HG02678 (cell line): ENCODE results near the gene TNF.

Source experiments
- ATAC-seq: cut with Tn5 transposase; IDR thresholded peaks from one replicate; pipeline ENCODE4 v1.9.1; 2021; ENCODE audit warnings: mild to moderate bottlenecking, moderate library complexity; ENCODE audit not compliant: unreplicated experiment

Gene TNF

DNA sequence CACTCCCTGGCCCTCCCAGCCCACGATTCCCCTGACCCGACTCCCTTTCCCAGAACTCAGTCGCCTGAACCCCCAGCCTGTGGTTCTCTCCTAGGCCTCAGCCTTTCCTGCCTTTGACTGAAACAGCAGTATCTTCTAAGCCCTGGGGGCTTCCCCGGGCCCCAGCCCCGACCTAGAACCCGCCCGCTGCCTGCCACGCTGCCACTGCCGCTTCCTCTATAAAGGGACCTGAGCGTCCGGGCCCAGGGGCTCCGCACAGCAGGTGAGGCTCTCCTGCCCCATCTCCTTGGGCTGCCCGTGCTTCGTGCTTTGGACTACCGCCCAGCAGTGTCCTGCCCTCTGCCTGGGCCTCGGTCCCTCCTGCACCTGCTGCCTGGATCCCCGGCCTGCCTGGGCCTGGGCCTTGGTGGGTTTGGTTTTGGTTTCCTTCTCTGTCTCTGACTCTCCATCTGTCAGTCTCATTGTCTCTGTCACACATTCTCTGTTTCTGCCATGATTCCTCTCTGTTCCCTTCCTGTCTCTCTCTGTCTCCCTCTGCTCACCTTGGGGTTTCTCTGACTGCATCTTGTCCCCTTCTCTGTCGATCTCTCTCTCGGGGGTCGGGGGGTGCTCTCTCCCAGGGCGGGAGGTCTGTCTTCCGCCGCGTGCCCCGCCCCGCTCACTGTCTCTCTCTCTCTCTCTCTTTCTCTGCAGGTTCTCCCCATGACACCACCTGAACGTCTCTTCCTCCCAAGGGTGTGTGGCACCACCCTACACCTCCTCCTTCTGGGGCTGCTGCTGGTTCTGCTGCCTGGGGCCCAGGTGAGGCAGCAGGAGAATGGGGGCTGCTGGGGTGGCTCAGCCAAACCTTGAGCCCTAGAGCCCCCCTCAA lies 3.1 kb upstream of the TNF start, which contains the start of gene LTA:
TSS of gene LTA (plus strand) at position 249 of the 871 bp plus-strand sequence. CDS start at position 703, 454 bp downstream.
- ATAC-seq = no peak

DNA sequence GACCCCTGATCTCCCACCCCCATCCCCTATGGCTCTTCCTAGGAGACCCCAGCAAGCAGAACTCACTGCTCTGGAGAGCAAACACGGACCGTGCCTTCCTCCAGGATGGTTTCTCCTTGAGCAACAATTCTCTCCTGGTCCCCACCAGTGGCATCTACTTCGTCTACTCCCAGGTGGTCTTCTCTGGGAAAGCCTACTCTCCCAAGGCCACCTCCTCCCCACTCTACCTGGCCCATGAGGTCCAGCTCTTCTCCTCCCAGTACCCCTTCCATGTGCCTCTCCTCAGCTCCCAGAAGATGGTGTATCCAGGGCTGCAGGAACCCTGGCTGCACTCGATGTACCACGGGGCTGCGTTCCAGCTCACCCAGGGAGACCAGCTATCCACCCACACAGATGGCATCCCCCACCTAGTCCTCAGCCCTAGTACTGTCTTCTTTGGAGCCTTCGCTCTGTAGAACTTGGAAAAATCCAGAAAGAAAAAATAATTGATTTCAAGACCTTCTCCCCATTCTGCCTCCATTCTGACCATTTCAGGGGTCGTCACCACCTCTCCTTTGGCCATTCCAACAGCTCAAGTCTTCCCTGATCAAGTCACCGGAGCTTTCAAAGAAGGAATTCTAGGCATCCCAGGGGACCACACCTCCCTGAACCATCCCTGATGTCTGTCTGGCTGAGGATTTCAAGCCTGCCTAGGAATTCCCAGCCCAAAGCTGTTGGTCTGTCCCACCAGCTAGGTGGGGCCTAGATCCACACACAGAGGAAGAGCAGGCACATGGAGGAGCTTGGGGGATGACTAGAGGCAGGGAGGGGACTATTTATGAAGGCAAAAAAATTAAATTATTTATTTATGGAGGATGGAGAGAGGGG lies 1.9 kb upstream of the TNF start:
- no peak for ATAC-seq

DNA sequence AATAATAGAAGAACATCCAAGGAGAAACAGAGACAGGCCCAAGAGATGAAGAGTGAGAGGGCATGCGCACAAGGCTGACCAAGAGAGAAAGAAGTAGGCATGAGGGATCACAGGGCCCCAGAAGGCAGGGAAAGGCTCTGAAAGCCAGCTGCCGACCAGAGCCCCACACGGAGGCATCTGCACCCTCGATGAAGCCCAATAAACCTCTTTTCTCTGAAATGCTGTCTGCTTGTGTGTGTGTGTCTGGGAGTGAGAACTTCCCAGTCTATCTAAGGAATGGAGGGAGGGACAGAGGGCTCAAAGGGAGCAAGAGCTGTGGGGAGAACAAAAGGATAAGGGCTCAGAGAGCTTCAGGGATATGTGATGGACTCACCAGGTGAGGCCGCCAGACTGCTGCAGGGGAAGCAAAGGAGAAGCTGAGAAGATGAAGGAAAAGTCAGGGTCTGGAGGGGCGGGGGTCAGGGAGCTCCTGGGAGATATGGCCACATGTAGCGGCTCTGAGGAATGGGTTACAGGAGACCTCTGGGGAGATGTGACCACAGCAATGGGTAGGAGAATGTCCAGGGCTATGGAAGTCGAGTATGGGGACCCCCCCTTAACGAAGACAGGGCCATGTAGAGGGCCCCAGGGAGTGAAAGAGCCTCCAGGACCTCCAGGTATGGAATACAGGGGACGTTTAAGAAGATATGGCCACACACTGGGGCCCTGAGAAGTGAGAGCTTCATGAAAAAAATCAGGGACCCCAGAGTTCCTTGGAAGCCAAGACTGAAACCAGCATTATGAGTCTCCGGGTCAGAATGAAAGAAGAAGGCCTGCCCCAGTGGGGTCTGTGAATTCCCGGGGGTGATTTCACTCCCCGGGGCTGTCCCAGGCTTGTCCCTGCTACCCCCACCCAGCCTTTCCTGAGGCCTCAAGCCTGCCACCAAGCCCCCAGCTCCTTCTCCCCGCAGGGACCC lies 981 bp upstream of the TNF start:
- ATAC-seq = no peak

DNA sequence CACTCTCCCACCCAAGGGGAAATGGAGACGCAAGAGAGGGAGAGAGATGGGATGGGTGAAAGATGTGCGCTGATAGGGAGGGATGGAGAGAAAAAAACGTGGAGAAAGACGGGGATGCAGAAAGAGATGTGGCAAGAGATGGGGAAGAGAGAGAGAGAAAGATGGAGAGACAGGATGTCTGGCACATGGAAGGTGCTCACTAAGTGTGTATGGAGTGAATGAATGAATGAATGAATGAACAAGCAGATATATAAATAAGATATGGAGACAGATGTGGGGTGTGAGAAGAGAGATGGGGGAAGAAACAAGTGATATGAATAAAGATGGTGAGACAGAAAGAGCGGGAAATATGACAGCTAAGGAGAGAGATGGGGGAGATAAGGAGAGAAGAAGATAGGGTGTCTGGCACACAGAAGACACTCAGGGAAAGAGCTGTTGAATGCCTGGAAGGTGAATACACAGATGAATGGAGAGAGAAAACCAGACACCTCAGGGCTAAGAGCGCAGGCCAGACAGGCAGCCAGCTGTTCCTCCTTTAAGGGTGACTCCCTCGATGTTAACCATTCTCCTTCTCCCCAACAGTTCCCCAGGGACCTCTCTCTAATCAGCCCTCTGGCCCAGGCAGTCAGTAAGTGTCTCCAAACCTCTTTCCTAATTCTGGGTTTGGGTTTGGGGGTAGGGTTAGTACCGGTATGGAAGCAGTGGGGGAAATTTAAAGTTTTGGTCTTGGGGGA lies 754 bp downstream of the TNF start:
- ATAC-seq = no peak

DNA sequence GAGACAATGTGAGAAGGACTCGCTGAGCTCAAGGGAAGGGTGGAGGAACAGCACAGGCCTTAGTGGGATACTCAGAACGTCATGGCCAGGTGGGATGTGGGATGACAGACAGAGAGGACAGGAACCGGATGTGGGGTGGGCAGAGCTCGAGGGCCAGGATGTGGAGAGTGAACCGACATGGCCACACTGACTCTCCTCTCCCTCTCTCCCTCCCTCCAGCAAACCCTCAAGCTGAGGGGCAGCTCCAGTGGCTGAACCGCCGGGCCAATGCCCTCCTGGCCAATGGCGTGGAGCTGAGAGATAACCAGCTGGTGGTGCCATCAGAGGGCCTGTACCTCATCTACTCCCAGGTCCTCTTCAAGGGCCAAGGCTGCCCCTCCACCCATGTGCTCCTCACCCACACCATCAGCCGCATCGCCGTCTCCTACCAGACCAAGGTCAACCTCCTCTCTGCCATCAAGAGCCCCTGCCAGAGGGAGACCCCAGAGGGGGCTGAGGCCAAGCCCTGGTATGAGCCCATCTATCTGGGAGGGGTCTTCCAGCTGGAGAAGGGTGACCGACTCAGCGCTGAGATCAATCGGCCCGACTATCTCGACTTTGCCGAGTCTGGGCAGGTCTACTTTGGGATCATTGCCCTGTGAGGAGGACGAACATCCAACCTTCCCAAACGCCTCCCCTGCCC lies 1.7 kb downstream of the TNF start:
- ATAC-seq = no peak

DNA sequence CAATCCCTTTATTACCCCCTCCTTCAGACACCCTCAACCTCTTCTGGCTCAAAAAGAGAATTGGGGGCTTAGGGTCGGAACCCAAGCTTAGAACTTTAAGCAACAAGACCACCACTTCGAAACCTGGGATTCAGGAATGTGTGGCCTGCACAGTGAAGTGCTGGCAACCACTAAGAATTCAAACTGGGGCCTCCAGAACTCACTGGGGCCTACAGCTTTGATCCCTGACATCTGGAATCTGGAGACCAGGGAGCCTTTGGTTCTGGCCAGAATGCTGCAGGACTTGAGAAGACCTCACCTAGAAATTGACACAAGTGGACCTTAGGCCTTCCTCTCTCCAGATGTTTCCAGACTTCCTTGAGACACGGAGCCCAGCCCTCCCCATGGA lies 2.2 kb downstream of the TNF start:
- no peak for ATAC-seq

DNA sequence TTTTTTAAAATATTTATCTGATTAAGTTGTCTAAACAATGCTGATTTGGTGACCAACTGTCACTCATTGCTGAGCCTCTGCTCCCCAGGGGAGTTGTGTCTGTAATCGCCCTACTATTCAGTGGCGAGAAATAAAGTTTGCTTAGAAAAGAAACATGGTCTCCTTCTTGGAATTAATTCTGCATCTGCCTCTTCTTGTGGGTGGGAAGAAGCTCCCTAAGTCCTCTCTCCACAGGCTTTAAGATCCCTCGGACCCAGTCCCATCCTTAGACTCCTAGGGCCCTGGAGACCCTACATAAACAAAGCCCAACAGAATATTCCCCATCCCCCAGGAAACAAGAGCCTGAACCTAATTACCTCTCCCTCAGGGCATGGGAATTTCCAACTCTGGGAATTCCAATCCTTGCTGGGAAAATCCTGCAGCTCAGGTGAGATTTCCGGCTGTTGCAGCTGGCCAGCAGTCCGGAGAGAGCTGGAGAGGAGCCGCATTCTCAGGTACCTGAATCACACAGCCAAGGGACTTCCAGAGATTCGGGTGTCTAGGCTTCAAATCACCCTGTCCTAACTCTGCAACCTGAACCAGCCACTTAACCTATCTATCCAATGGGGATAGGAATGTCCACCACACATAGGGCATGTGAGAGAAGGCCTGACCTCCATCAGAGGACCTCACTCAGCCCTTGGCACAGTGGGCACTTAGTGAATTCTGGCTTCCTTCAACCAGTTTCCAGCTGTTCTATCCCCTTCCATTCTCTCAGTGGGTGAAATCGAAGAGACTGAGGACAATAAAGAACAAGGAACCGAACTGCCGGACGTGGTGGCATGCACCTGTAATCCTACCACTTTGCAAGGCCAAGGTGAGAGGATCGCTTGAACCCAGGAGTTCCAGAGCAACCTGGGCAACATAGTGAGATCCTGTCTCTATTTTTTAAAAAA lies 3.1 kb downstream of the TNF start:
- ATAC-seq = no peak

DNA sequence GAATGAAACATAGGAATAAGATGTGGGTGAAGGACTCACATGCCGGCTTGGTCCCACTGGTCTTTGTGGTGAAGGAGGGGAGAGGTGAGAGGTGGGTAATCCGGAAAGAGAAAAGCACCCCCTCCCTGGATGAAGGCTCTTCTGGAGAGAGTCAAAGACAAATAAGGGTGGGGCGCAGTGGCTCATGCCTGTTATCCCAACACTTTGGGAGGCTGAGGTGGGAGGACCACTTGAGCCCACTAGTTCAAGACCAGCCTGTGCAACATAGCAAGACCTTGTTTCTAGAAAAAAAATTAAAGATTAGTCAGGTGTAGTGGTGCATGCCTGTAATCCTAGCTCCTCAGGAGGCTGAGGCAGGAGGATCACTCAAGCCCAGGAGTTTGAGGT lies 3.7 kb downstream of the TNF start:
- ATAC-seq = no peak

DNA sequence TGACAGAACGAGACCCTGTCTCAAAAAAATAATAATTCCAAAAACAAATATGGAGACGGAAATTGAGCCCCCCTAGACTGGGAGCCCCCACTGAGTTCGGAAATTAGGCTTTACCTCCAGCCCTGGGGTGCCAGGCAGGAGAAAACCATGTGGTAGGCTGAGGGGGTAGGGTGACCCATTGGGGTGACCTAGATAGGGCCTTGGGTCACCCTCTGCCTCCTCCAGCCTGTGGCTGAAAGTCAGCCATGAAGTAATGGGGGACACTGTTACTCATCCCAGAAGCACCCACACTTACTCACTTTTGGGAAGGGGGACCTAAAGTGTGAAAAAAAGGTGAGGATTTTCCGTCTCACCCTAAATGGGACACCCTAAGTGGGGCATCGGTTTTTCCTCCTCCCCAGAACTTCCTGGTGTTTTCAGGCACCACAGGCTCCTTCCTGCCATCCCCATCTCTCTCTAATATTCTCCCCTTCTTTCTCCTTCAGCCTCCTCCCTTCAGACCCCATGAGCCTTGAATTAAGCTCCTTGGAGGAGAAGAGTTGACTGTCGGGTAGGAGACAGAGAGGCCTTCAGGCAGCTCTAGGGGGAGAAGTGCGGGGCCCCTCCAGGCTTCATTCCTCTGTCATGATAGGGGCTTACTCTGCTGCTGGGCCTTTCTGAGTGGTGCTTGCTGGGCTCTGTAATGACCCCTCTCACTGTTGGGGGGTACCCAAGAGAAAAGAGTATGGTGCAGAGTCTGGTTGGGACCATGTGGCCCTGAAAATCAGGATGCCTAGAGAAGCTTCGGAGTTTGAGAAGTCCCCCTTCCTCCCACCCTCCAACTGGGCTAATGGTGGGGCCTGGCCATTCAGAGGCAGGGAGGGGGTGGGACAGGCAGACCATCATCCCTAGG lies 4.4 kb downstream of the TNF start:
- no peak for ATAC-seq

DNA sequence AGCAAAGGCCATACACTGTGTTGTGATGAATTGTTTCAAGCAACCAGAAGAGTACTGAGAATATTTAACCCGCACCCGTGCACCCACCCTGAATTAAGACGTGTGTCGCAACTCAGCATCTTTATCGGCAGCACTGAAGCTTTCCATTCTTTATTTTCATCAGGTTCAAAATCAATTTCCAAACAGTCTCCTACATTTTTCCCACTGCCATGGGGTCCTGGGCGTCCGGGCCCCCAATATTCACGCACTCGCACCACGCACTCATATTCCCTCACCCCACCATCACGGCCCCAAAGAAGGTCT lies 5.0 kb downstream of the TNF start:
- ATAC-seq = no peak

DNA sequence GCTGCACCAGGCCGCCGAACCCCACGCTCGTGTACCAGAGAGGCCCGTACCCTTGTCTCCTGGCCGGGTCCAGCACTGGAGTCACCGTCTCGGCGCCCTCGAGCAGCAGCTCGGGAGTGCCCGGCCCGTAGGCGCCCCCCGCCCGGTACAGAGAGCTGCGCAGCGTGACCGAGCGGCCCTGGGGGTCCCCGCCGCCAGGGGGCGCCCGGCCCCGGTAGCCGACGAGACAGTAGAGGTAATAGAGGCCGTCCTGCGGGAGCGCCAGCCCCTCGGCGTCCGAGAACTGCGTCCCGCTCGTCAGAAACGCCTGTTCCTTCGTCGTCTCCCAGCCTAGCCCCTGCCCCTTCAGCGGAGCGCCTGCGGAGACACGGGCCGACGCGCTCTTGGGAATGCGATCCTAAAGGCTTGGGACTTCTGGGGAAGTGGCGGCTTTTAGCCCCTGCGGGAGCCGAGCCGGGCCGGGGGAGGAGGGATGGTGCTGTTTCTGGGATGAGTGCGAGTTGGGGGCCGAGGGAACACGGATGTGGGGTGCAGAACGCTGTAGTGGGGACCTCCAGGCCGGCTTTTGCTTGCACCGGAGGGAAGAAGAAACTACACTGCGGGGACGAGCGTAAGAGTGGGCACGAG lies 5.6 kb downstream of the TNF start:
- ATAC-seq = peak; percentile 65

DNA sequence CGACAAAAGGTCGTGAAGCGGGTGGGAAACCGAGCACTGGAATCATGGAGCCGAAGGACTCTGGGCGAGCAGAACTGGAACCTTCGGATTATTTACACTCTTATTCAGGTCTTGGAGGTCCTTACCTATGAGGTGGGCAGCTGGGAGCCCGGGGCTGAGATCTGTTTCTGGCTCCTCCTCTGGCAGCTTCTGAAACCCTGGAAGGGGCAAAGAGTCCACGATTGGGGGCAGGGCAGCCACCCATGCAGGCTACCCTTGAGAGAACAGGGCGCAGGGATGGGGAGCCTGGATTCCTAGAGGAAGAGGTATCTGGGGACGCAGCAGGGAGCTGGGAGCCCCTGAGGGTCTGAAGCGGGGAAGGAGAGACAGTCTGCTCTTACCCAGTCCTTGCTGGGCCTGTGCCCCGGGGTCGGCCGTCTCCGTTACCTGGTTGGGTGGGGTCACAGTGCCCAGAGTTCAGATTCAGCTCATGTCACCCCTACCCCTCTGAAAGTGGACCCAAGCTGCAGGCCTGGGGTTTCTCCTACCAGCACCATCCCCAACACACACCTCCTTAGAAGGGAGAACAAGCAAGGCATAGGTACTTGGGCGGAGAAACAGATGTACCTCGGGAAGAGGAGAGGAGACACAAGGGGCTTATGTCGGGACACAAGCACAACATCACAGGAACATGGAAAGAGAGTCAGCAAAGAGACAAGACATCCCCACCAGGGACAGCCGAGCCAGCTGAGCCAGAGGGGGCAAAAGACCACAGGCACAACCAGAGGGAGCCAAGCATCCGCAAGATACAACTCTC lies 6.3 kb downstream of the TNF start:
- ATAC-seq = no peak

DNA sequence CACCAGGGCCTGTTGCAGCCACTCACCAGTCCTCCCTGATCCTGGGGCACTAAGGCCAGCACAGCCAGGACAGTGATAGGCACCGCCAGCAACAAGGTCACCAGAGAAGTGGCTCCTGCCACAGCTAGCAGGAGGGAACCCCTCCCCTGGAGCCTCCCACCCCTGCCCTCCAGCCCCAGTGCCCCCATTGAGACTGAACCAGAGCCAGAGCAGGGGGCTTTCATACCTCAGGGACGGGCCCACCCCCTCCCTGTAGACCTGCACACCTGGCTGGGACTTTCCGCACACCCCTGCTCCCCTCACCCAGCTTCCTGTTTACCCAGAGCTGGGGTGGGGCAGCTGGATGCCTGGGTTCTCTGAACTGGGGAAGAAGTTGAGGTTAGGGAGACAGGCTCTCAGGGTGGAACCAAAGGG lies 6.9 kb downstream of the TNF start, which contains the start of gene LTB:
TSS of gene LTB (minus strand) at position 195 of the 414 bp plus-strand sequence. CDS start at position 188, 7 bp downstream.
- ATAC-seq = no peak

DNA sequence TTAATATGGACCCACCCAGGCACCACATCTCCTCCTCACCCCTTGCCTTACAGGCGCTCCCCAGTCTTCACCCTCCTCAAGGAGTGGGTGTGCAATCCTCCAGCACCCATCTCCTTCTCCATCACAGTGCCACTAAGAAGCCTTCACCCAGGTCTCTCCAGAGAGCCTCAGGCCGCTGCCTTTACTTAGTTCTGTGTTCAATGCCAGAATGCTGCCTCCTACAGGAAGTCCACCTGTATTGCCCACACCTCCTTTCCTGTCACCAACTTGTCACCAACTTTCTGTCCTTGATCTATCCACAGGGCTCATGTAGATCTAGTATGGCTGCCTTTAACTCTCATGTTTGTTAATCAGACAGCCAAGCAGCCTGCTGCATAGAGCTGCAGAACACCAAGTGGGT lies 10.1 kb downstream of the TNF start:
- no peak for ATAC-seq

DNA sequence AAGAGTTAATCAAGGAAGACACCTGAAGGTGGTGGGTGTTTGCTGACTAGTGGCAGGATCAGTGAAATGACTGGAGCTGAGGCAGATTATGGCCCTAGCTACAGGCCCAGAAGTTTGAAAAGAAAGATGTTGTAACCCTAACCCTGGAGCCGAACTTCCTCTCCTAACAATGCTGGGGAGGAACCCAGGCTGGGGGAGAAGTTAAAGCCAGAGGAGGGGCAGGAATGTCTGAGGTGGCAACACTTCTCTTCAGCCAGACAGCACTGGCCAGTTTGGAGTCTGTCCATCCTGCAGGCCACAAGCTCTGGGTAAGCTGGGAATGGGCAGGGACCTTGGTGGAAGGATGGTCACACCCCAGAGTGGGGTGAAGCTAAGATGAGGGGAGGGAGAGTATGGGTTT lies 10.6 kb downstream of the TNF start, which contains the start of gene LST1:
TSS of gene LST1 (plus strand) at position 270 of the 400 bp plus-strand sequence. CDS start 1,023 bp downstream, outside the sequence.
- ATAC-seq = no peak
